ENCODE data around the gene PPFIA2. TPM values are rescaled to one million over a fixed set of nuclear protein-coding genes. Genes with fewer than 3 reads are reported as not detected.
"Not testable (repeated sequence)": the region's sequence is repeated elsewhere in the genome, so short reads cannot be mapped to it uniquely, and the experiment has no call there.

Gene PPFIA2
- total RNA-seq, 4 donors from 2014 or later = 2.0 to 6.6 (median 3.2) TPM; not detected in 1

DNA sequence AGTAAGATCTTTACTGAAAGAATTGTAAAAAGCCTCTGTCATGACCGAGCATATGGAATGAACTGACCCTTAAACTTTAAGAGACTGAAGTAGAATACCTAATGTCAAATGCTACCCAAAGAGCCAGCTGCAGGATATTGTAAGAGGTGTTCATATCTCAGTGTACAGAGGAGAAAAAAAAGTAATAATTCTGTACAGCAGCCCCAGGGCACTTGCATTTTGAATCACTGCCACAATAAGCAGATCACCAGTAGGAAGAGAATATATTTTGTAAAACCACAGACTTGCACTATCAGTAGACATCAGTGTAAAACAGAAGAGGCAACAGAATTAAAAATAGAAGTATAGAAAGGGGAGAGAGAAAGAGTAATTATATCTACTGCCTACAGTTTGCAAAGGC is 162.6 kb downstream of the PPFIA2 start:
- H3K4me1 ChIP-seq = no peaks in the 10 kb centered on the region
- H3K9me3 ChIP-seq = no peaks in the 10 kb centered on the region
- no peaks in the 10 kb centered on the region for H3K36me3 ChIP-seq
- H3K27ac ChIP-seq = no peak overlapping the region
- TF ChIP-seq, protein P1, sequence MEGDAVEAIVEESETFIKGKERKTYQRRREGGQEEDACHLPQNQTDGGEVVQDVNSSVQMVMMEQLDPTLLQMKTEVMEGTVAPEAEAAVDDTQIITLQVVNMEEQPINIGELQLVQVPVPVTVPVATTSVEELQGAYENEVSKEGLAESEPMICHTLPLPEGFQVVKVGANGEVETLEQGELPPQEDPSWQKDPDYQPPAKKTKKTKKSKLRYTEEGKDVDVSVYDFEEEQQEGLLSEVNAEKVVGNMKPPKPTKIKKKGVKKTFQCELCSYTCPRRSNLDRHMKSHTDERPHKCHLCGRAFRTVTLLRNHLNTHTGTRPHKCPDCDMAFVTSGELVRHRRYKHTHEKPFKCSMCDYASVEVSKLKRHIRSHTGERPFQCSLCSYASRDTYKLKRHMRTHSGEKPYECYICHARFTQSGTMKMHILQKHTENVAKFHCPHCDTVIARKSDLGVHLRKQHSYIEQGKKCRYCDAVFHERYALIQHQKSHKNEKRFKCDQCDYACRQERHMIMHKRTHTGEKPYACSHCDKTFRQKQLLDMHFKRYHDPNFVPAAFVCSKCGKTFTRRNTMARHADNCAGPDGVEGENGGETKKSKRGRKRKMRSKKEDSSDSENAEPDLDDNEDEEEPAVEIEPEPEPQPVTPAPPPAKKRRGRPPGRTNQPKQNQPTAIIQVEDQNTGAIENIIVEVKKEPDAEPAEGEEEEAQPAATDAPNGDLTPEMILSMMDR (IDR thresholded peaks at IDR 0.05) = no peak
- TF ChIP-seq POLR2A (IDR thresholded peaks at IDR 0.05) = no peak
- DNase-seq = no peak
- H3K4me3 ChIP-seq = no peak overlapping the region
- H3K27me3 ChIP-seq = no peaks in the 10 kb centered on the region

DNA sequence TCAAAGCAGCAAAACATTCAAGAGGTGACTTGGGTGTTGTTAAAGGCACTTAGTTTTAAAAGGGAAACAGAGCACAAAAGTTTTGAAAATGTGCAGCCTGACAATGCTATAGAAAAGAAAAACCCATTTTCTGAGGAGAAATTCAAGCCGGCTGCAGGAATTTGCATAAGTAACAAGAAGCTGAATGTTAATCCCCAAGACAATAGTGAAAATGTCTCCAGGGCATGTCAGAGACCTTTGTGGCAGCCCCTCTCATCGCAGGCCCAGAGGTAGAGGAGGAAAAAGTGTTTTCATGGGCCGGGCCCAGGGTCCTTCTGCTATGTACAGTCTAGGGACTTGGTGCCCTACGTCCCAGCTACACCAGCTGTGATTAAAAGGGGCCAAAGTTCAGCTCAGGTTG is 167.9 kb downstream of the PPFIA2 start:
- no peaks in the 10 kb centered on the region for H3K9me3 ChIP-seq
- H3K36me3 ChIP-seq = no peaks in the 10 kb centered on the region
- TF ChIP-seq, protein P1 (IDR thresholded peaks at IDR 0.05) = no peak
- TF ChIP-seq POLR2A (IDR thresholded peaks at IDR 0.05) = no peak
- no peak for DNase-seq
- no peaks in the 10 kb centered on the region for H3K4me1 ChIP-seq
- H3K27ac ChIP-seq = no peak overlapping the region
- H3K4me3 ChIP-seq = no peak overlapping the region
- no peaks in the 10 kb centered on the region for H3K27me3 ChIP-seq

DNA sequence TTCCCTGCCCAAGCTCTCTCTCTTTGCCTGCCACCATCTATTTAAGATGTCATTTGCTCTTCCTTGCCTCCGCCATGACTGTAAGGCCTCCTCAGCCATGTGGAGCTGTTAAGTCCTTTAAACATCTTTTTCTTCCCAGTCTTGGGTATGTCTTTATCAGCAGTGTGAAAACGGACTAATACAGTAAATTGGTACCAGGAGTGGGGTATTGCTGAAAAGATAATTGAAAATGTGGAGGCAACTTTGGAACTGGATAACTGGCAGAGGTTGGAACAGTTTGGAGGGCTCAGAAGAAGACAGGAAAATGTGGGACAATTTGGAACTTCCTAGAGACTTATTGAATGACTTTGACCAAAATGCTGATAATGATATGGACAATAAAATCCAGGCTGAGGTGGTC is 168.4 kb downstream of the PPFIA2 start:
- not testable (repeated sequence) for DNase-seq, H3K4me1 ChIP-seq, H3K27ac ChIP-seq, H3K9me3 ChIP-seq, H3K27me3 ChIP-seq, H3K36me3 ChIP-seq, H3K4me3 ChIP-seq

DNA sequence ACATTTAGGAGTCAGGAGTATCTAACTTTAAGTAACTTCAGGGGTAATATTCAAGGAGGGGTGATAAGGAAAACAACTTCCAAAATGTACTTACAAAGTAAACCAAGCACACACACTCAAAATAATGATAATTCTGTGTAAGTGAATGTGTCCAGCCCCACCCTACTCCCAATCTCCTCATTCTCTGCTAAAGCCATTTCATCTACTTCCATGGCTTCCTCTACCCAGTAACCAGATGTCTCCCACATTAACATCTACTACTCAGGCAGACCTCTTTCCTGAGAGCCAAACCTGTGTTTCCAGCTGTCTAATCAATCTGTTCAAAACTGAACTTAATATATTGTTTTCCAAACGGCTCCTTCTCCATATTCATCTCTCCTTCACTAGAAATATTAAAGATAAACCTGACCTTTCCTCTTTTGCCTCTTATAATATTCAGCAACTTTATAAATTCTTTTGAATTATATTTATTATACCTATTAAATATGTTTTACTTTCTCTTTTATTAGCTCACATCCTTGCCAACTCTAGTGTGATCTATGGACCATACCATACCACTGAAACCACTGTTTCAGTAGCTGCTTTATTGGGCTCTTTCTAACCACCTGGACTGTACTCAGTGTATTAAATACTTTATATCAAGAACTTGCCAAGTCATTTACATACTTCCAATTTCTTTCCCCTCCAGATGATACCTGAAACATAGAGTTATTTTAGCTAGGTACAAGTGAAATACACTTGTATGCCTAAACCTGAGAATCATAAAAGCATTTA is 170.7 kb downstream of the PPFIA2 start:
- Histone ChIP-seq H3K4me3 (no peak overlapping the region), H3K27me3 (no peaks in the 10 kb centered on the region), H3K36me3 (no peaks in the 10 kb centered on the region), H3K9me3 (no peaks in the 10 kb centered on the region), H3K4me1 (no peaks in the 10 kb centered on the region), H3K27ac (no peak overlapping the region)
- no peak for TF ChIP-seq POLR2A (IDR thresholded peaks at IDR 0.05)
- TF ChIP-seq, protein P1 (IDR thresholded peaks at IDR 0.05) = no peak
- no peak for DNase-seq

DNA sequence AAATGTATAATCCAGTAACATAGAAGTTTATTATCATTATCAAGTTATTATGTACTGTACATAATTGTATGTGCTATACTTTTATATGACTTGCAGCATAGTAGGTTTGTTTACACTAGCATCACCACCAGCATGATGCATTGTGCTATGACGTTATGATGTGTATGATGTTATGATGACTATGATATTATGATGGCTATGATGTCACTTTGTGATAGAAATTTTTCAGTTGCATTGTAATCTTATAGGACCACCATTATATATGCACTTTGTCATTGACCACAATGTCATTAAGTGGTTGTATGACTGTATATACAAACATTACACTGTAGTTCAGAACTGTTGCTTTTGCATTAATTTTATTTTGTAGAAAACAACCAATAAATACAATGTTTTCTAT is 173.4 kb downstream of the PPFIA2 start:
- Histone ChIP-seq H3K4me1 (no peaks in the 10 kb centered on the region), H3K27me3 (no peaks in the 10 kb centered on the region), H3K4me3 (no peak overlapping the region), H3K9me3 (no peaks in the 10 kb centered on the region), H3K36me3 (no peaks in the 10 kb centered on the region), H3K27ac (no peak overlapping the region)
- TF ChIP-seq, protein P1 (IDR thresholded peaks at IDR 0.05) = no peak
- no peak for TF ChIP-seq POLR2A (IDR thresholded peaks at IDR 0.05)
- no peak for DNase-seq

DNA sequence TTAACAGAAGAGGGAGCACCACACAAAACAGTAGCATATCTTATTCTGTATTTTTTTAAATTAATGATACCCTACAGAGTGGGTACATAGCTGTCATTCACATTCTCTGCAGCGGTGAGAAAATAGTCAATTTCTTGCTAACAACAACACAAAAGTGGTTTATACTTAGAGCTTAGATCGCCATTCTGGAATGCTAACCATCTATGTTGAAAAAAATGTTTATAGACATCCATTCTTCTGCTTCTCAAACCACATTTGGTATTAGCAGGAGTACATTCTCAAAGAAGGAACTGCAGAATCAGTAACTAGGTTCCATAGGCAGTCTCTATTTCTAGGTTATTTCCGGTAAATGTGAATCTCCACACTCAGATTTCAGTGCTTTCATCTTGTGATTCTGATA is 185.9 kb downstream of the PPFIA2 start:
- no peaks in the 10 kb centered on the region for H3K27me3 ChIP-seq
- no peaks in the 10 kb centered on the region for H3K9me3 ChIP-seq
- no peak for DNase-seq
- no peak overlapping the region for H3K4me3 ChIP-seq
- H3K27ac ChIP-seq = no peak overlapping the region
- H3K36me3 ChIP-seq = no peaks in the 10 kb centered on the region
- H3K4me1 ChIP-seq = no peaks in the 10 kb centered on the region
- TF ChIP-seq, protein P1 (IDR thresholded peaks at IDR 0.05) = no peak
- no peak for TF ChIP-seq POLR2A (IDR thresholded peaks at IDR 0.05)

Measured in Peyer's patch (tissue), 4 donors.